ENCODE measurements around the gene RWDD4.

The RWDD4 gene

DNA sequence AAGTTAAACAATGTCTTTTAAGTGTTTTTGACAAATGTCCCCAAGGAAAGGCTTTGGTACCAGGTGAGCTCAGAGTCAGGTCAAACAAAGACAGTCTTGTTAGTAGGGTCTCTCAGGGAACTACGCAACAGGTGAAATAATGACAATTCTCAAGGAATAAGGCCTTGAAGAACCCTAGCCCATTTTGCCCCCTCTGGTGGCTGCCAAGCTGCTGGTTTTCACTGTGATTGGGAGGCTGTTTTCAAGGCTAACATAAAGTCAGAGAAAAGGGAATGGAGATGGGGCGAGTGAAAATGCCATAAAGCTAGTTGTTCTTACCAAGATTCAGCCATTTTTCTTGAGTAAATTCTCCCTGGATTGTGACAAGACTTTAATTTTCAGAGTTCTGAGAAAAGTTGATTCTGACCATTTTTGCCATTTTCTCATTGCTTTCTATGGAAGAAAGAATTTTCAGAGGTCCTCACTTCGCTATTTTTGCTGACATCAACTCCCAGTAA is 58.7 kb downstream of the RWDD4 start:
- DNase-seq (ENCODE audit: low spot score): no peak

DNA sequence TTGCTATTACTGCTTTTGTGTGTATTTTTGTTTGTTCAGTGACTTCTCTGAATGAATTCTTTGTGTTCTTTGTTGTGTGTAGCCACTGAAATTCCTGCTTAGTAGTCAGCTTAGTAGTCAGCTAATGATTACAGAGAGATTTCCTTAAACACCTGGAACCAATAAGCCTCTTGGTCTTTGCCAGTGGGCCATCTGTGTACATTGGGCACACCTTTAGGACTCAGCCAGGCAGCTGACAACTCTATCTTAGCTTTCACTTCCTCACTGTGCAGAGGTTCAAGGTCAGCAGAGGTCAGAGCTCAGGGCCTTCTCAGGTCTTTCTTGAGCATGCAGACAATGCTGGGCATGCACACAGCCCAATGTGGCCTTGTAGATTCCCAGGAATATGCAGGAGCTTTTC is 59.3 kb downstream of the RWDD4 start:
- DNase-seq (ENCODE audit: low spot score): no peak

- DNase-seq (ENCODE audit: low spot score): no peak
Observed at GRCh38 chr4:183599284-183599683, 59.7 kb downstream of the RWDD4 start.

GRCh38 chr4:183596067-183596757 is 62.8 kb downstream of the RWDD4 start:
- no peak for DNase-seq (ENCODE audit: low spot score)

DNA sequence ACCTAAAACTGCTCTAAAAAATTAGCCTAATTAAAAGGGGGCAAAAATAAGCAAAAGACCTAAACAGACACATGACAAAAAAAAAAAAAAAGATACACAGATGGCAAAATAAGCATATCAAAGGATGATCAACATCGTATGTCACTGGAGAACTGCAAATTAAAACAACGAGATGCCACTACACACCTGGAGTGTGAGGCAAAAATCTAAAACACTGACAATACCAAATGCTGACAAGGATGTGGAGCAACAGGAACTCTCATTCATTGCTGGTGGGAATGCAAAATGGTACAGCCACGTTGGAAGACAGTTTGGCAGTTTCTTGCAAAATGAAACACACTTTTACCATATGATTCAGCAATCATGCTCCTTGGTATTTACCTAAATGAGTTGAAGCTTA is 64.2 kb downstream of the RWDD4 start:
- DNase-seq (ENCODE audit: low spot score): no peak

DNA sequence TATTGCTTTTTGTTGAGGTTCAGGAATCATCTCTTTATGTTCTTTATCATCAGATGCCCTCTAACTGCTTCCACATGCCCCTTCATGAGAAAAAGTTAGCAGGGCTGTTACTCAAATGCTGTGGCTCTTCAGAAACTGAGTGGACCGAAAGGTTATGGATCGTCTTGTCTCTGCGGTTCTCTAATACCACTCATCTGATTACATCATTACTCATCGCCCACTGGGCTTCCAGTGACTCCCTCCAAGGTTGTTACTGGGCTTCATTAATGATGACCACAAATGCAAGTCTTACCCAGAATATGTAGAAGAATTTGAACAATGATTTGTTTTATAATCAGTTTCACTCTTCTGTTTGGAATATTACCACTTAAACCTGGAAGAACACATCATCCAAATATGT is 67.7 kb downstream of the RWDD4 start:
- DNase-seq (ENCODE audit: low spot score): no peak
